ENCODE results near the gene SAPCD2.

Gene SAPCD2

GRCh38 chr9:137018761-137019559, 51.4 kb downstream of the SAPCD2 start:
- no peak for DNase-seq (ENCODE audit: low read depth in 2 of 2)

GRCh38 chr9:137017791-137018497, 52.4 kb downstream of the SAPCD2 start:
- DNase-seq (ENCODE audit: low read depth in 2 of 2): no peak

- DNase-seq (ENCODE audit: low read depth in 2 of 2): no peak
Measured at GRCh38 chr9:137017071-137017470, 53.3 kb downstream of the SAPCD2 start.

GRCh38 chr9:137016436-137016835, 53.9 kb downstream of the SAPCD2 start:
- DNase-seq (ENCODE audit: low read depth in 2 of 2): no peak

- no peak for DNase-seq (ENCODE audit: low read depth in 2 of 2)
Measured at GRCh38 chr9:137015976-137016375, 54.4 kb downstream of the SAPCD2 start.

- DNase-seq (ENCODE audit: low read depth in 2 of 2): no peak
Measured at GRCh38 chr9:137015540-137015930, 54.8 kb downstream of the SAPCD2 start.

GRCh38 chr9:137014776-137015539, 55.4 kb downstream of the SAPCD2 start:
- no peak for DNase-seq (ENCODE audit: low read depth in 2 of 2)

- no peak for DNase-seq (ENCODE audit: low read depth in 2 of 2)
Measured at GRCh38 chr9:137014166-137014565, 56.2 kb downstream of the SAPCD2 start.

- DNase-seq (ENCODE audit: low read depth in 2 of 2): no peak
Measured at GRCh38 chr9:137013571-137013940, 56.8 kb downstream of the SAPCD2 start.

- no peak for DNase-seq (ENCODE audit: low read depth in 2 of 2)
Measured at GRCh38 chr9:137012694-137013570, 57.4 kb downstream of the SAPCD2 start.

Measured in stimulated activated CD4-positive, alpha-beta T cell treated with anti-CD3 and anti-CD28 coated beads, Interleukin-15, amount 100 ng/mL, for 48 hours (primary cell).